ENCODE measurements around the gene HMGCL. TPM values are rescaled to one million over a fixed set of nuclear protein-coding genes. Genes with fewer than 3 reads are reported as not detected.
"Not testable (repeated sequence)": the region's sequence is repeated elsewhere in the genome, so short reads cannot be mapped to it uniquely, and the experiment has no call there.

Gene HMGCL
- total RNA-seq, 6 donors from 2014 or later: 27.5 to 53.3 (median 36.5) TPM

- H3K27me3 ChIP-seq: no peaks in the 10 kb centered on the region
- DNase-seq (no peak), ATAC-seq (ENCODE audit: low FRiP score in 2 of 2) (no peak)
- 90 to 94% methylated on average over 5 of the region's 5 CpGs for WGBS, 2 donors
- TF ChIP-seq POLR2AphosphoS5 (IDR thresholded peaks at IDR 0.05) (no peak), EP300 (IDR thresholded peaks at IDR 0.05) (no peak), POLR2A (IDR thresholded peaks at IDR 0.05) (no peak), CTCF (IDR thresholded peaks at IDR 0.05) (no peak)
- H3K4me3 ChIP-seq: no peak overlapping the region
- peaks cover 0 to 33% (median 9%) of the 10 kb centered on the region in 4 donors for H3K36me3 ChIP-seq
- H3K4me1 ChIP-seq: peaks cover 16 to 30% (median 22%) of the 10 kb centered on the region in 4 donors
- no peak overlapping the region for H3K27ac ChIP-seq
- no peaks in the 10 kb centered on the region for H3K9me3 ChIP-seq
Measured at GRCh38 chr1:23803674-23804073, 21.6 kb downstream of the HMGCL start.

GRCh38 chr1:23802809-23803342, 22.4 kb downstream of the HMGCL start:
- 90 to 92% methylated on average over 7 of the region's 7 CpGs for WGBS, 2 donors
- ATAC-seq (ENCODE audit: low FRiP score in 2 of 2); H3K27ac ChIP-seq; DNase-seq; H3K9me3 ChIP-seq; H3K27me3 ChIP-seq; H3K4me3 ChIP-seq: not testable (repeated sequence)
- Histone ChIP-seq H3K4me1 (peaks cover 20 to 38% (median 26%) of the 10 kb centered on the region in 4 donors), H3K36me3 (peaks cover 0 to 32% (median 7%) of the 10 kb centered on the region in 4 donors)

- no peak for DNase-seq
- H3K4me3 ChIP-seq: peak overlapping the region in 1 of 4 donors; percentile 96
Measured at GRCh38 chr1:23801876-23802275, 23.4 kb downstream of the HMGCL start.

GRCh38 chr1:23801338-23801748, 23.9 kb downstream of the HMGCL start:
- H3K27me3 ChIP-seq: no peaks in the 10 kb centered on the region
- H3K4me3 ChIP-seq: peak overlapping the region; percentile 70 to 96 (median 80)
- no peak for ATAC-seq (ENCODE audit: low FRiP score in 2 of 2)
- peaks cover 0 to 36% (median 16%) of the 10 kb centered on the region in 4 donors for H3K36me3 ChIP-seq
- H3K4me1 ChIP-seq: peaks cover 20 to 53% (median 26%) of the 10 kb centered on the region in 4 donors
- DNase-seq: peak; percentile 73 to 84
- TF ChIP-seq EP300 (IDR thresholded peaks at IDR 0.05): no peak
- no peak for TF ChIP-seq POLR2A (IDR thresholded peaks at IDR 0.05)
- no peak for TF ChIP-seq CTCF (IDR thresholded peaks at IDR 0.05)
- TF ChIP-seq POLR2AphosphoS5 (IDR thresholded peaks at IDR 0.05): no peak
- H3K9me3 ChIP-seq: no peaks in the 10 kb centered on the region
- WGBS, 2 donors: 23 to 30% methylated on average over 4 to 16 of the region's 19 CpGs
- peak overlapping the region; percentile 94 to 97 (median 95) for H3K27ac ChIP-seq

More at GRCh38 chr1:23801876-23802275, 23.4 kb downstream of the HMGCL start:
- no peak for ATAC-seq (ENCODE audit: low FRiP score in 2 of 2)
- peak overlapping the region; percentile 94 to 97 (median 95) for H3K27ac ChIP-seq
- H3K4me1 ChIP-seq: peaks cover 20 to 48% (median 26%) of the 10 kb centered on the region in 4 donors
- WGBS, 2 donors: 69 to 77% methylated on average over 10 of the region's 10 CpGs
- H3K9me3 ChIP-seq: no peaks in the 10 kb centered on the region
- TF ChIP-seq CTCF (IDR thresholded peaks at IDR 0.05) (no peak), POLR2AphosphoS5 (IDR thresholded peaks at IDR 0.05) (no peak), EP300 (IDR thresholded peaks at IDR 0.05) (no peak), POLR2A (IDR thresholded peaks at IDR 0.05) (no peak)
- peaks cover 0 to 31% (median 13%) of the 10 kb centered on the region in 4 donors for H3K36me3 ChIP-seq
- H3K27me3 ChIP-seq: no peaks in the 10 kb centered on the region

- ATAC-seq (ENCODE audit: low FRiP score in 2 of 2) (peak; percentile 93 to 97), DNase-seq (peak; percentile 96 to 99)
- Histone ChIP-seq H3K36me3 (peaks cover 5 to 43% (median 23%) of the 10 kb centered on the region in 4 donors), H3K4me1 (peaks cover 20 to 58% (median 26%) of the 10 kb centered on the region in 4 donors), H3K9me3 (no peaks in the 10 kb centered on the region), H3K27me3 (no peaks in the 10 kb centered on the region), H3K4me3 (peak within 1 kb of the TSS; percentile 73 to 96 (median 91)), H3K27ac (peak within 1 kb of the TSS; percentile 94 to 97 (median 95))
- WGBS, 2 donors: 0% methylated on average over 18 to 41 of the region's 82 CpGs
- TF ChIP-seq POLR2A (IDR thresholded peaks at IDR 0.05): peak in 3 of 4 donors; percentile 55 to 90 (median 60)
- peak in 2 of 6 experiments; percentile 26 to 39 for TF ChIP-seq CTCF (IDR thresholded peaks at IDR 0.05)
- TF ChIP-seq EP300 (IDR thresholded peaks at IDR 0.05): peak in 1 of 4 donors; percentile 94
- TF ChIP-seq POLR2AphosphoS5 (IDR thresholded peaks at IDR 0.05): peak; percentile 96 to 97
Measured at GRCh38 chr1:23800400-23801337, 24.6 kb downstream of the HMGCL start, which contains the start of gene GALE. TSS of gene GALE (minus strand) at chr1:23800754. CDS start at chr1:23799007, 1,747 bp downstream.
